GM19324 (cell line): Measurements from ENCODE around the gene LIMCH1.
"Not testable (repeated sequence)": the region's sequence is repeated elsewhere in the genome, so short reads cannot be mapped to it uniquely, and the experiment has no call there.

Experiments used
- ATAC-seq: cut with Tn5 transposase; IDR thresholded peaks from one replicate; pipeline ENCODE4 v1.9.1; 2021; ENCODE audit warnings: mild to moderate bottlenecking, moderate library complexity; ENCODE audit not compliant: unreplicated experiment, low FRiP score

Gene LIMCH1

GRCh38 chr4:41635441-41635840 is 97.5 kb downstream of the LIMCH1 start:
- no peak for ATAC-seq

- no peak for ATAC-seq
Observed at GRCh38 chr4:41638203-41638602, 100.2 kb downstream of the LIMCH1 start.

- no peak for ATAC-seq
Observed at GRCh38 chr4:41638866-41639265, 100.9 kb downstream of the LIMCH1 start.

GRCh38 chr4:41639291-41639690 is 101.3 kb downstream of the LIMCH1 start:
- no peak for ATAC-seq

- ATAC-seq = no peak
Observed at GRCh38 chr4:41640906-41641305, 102.9 kb downstream of the LIMCH1 start.

- not testable (repeated sequence) for ATAC-seq
Observed at GRCh38 chr4:41642746-41643145, 104.8 kb downstream of the LIMCH1 start.

GRCh38 chr4:41643331-41643730 is 105.4 kb downstream of the LIMCH1 start:
- ATAC-seq = no peak

- ATAC-seq = no peak
Observed at GRCh38 chr4:41644288-41644914, 106.4 kb downstream of the LIMCH1 start.

GRCh38 chr4:41644915-41645295 is 106.9 kb downstream of the LIMCH1 start:
- no peak for ATAC-seq

GRCh38 chr4:41645728-41646390 is 107.9 kb downstream of the LIMCH1 start:
- no peak for ATAC-seq

GRCh38 chr4:41646862-41647261 is 108.9 kb downstream of the LIMCH1 start:
- ATAC-seq = no peak

- peak; percentile 75 for ATAC-seq
Observed at GRCh38 chr4:41647383-41647782, 109.4 kb downstream of the LIMCH1 start.

GRCh38 chr4:41651150-41651549 is 113.2 kb downstream of the LIMCH1 start:
- not testable (repeated sequence) for ATAC-seq

GRCh38 chr4:41652971-41653370 is 115.0 kb downstream of the LIMCH1 start:
- ATAC-seq = no peak

- no peak for ATAC-seq
Observed at GRCh38 chr4:41653523-41653922, 115.6 kb downstream of the LIMCH1 start.

GRCh38 chr4:41655177-41655576 is 117.2 kb downstream of the LIMCH1 start:
- no peak for ATAC-seq

- ATAC-seq = no peak
Observed at GRCh38 chr4:41656106-41656505, 118.1 kb downstream of the LIMCH1 start.

- ATAC-seq = no peak
Observed at GRCh38 chr4:41656572-41657520, 118.9 kb downstream of the LIMCH1 start.

- no peak for ATAC-seq
Observed at GRCh38 chr4:41657561-41657960, 119.6 kb downstream of the LIMCH1 start.

GRCh38 chr4:41658163-41658562 is 120.2 kb downstream of the LIMCH1 start:
- no peak for ATAC-seq

- no peak for ATAC-seq
Observed at GRCh38 chr4:41660352-41660751, 122.4 kb downstream of the LIMCH1 start.
